Measurements from ENCODE around the gene KCNJ12. TPM values are rescaled to one million over a fixed set of nuclear protein-coding genes. Genes with fewer than 3 reads are reported as not detected.

Gene KCNJ12
- total RNA-seq, 1 donor from 2014 or later: 0.10 TPM

- Mint-ChIP-seq H3K36me3 (ENCODE audit: insufficient read depth) (no peaks in the 10 kb centered on the region), H3K27ac (no peak overlapping the region), H3K27me3 (peaks cover 24% of the 10 kb centered on the region), H3K4me1 (ENCODE audit: low read depth) (no peaks in the 10 kb centered on the region), H3K4me3 (ENCODE audit: low read depth) (no peak overlapping the region), H3K9me3 (ENCODE audit: low read depth) (no peaks in the 10 kb centered on the region)
- TF ChIP-seq, protein P1, sequence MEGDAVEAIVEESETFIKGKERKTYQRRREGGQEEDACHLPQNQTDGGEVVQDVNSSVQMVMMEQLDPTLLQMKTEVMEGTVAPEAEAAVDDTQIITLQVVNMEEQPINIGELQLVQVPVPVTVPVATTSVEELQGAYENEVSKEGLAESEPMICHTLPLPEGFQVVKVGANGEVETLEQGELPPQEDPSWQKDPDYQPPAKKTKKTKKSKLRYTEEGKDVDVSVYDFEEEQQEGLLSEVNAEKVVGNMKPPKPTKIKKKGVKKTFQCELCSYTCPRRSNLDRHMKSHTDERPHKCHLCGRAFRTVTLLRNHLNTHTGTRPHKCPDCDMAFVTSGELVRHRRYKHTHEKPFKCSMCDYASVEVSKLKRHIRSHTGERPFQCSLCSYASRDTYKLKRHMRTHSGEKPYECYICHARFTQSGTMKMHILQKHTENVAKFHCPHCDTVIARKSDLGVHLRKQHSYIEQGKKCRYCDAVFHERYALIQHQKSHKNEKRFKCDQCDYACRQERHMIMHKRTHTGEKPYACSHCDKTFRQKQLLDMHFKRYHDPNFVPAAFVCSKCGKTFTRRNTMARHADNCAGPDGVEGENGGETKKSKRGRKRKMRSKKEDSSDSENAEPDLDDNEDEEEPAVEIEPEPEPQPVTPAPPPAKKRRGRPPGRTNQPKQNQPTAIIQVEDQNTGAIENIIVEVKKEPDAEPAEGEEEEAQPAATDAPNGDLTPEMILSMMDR (IDR thresholded peaks at IDR 0.05; ENCODE audit: unreplicated experiment): no peak
- no peak for DNase-seq (ENCODE audit: low spot score, unreplicated experiment)
Measured at GRCh38 chr17:21392266-21392665, 16.1 kb downstream of the KCNJ12 start.

- Mint-ChIP-seq H3K36me3 (ENCODE audit: insufficient read depth) (no peaks in the 10 kb centered on the region), H3K27ac (peak overlapping the region; percentile 39), H3K4me3 (ENCODE audit: low read depth) (no peak overlapping the region), H3K4me1 (ENCODE audit: low read depth) (no peaks in the 10 kb centered on the region), H3K27me3 (peaks cover 23% of the 10 kb centered on the region), H3K9me3 (ENCODE audit: low read depth) (no peaks in the 10 kb centered on the region)
- TF ChIP-seq, protein P1 (IDR thresholded peaks at IDR 0.05; ENCODE audit: unreplicated experiment): no peak
- DNase-seq (ENCODE audit: low spot score, unreplicated experiment): no peak
Measured at GRCh38 chr17:21394265-21394664, 18.1 kb downstream of the KCNJ12 start.

DNA sequence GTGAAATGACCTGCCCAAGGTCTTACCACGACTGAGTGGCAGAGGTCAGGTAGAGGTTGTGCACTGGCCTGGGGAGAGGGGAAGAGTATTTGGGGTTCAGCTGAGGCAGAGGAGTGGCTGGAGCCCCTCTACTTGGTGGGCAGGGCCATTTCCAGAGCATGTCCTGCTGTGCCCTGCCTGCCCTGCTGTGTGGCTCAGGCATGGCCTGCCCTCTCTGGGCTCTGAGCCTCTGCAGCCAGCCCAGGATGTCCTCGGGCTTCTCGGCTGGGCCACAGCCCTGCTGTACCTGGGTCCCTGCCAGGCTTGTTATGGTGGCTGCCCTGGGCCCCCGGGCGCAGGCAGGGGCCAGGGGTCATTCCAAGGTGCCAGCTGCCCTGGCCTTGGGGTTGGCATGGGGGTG is 19.6 kb downstream of the KCNJ12 start:
- Mint-ChIP-seq H3K9me3 (ENCODE audit: low read depth) (no peaks in the 10 kb centered on the region), H3K4me3 (ENCODE audit: low read depth) (no peak overlapping the region), H3K4me1 (ENCODE audit: low read depth) (peaks cover 1% of the 10 kb centered on the region), H3K27ac (no peak overlapping the region), H3K27me3 (peaks cover 19% of the 10 kb centered on the region), H3K36me3 (ENCODE audit: insufficient read depth) (no peaks in the 10 kb centered on the region)
- DNase-seq (ENCODE audit: low spot score, unreplicated experiment): no peak
- TF ChIP-seq, protein P1 (IDR thresholded peaks at IDR 0.05; ENCODE audit: unreplicated experiment): no peak

DNA sequence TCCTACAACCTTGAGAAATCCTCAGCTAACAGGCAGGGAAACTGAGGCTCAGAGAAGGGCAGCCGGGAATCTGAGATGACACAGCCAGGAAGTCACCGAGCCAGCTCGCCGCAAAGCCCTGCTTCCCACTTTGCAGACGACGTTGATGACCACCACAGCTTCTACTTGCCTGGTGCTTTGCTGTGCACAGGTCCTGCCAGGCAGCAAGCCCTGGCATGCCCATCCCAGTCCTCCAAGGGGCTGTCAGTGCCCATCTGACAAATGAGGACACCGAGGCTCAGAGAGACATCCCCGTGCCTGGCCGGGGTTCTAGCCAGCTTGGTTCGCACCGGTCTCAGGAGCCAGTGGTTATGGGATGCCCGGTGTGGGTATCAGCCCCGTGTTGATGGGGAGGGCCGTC is 20.1 kb downstream of the KCNJ12 start:
- no peaks in the 10 kb centered on the region for H3K36me3 Mint-ChIP-seq (ENCODE audit: insufficient read depth)
- peaks cover 1% of the 10 kb centered on the region for H3K4me1 Mint-ChIP-seq (ENCODE audit: low read depth)
- H3K27me3 Mint-ChIP-seq: peaks cover 15% of the 10 kb centered on the region
- no peak overlapping the region for H3K4me3 Mint-ChIP-seq (ENCODE audit: low read depth)
- H3K27ac Mint-ChIP-seq: no peak overlapping the region
- TF ChIP-seq, protein P1 (IDR thresholded peaks at IDR 0.05; ENCODE audit: unreplicated experiment): no peak
- no peaks in the 10 kb centered on the region for H3K9me3 Mint-ChIP-seq (ENCODE audit: low read depth)
- no peak for DNase-seq (ENCODE audit: low spot score, unreplicated experiment)

DNA sequence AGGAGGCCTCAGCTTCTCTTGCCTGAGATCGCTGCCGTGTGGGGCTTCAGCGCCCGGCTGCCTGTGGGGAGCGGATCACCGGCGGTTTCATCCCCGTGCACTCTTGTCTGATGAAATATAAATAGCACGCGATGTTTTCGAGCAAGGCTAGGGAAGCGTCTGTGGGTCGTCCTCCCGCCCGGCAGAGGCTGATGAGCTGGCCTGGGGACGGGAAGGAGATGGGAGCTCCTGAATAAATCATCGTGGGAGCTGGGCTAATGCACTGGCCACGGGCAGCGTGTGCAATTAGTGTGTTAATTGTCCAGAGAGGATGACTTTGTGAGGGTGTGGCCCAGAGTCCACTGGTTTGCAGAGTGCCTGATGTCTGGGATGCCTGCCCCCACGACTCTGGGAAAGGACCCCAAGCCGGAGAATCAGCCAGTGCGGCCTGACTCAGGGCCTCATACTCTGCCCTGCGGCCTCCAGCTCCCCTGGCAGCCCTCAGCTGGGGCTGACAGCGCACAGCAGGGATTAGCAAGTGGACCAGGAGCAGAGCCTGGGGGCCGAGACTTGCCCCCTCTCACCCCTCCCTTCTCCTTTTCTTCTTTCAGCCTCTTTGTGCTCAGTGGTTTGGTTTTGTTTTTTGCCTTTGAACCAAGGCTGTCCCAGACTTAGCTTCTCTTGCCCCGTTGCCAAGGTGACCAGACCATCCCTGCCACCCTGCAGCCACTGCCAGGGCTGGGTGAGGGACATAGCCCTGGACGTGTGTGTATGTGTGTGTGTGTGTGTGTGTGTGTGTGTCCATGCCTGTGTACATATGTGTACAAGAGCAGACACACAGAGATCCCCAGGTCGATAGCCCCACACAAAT is 21.4 kb downstream of the KCNJ12 start:
- no peaks in the 10 kb centered on the region for H3K9me3 Mint-ChIP-seq (ENCODE audit: low read depth)
- H3K36me3 Mint-ChIP-seq (ENCODE audit: insufficient read depth): no peaks in the 10 kb centered on the region
- H3K4me3 Mint-ChIP-seq (ENCODE audit: low read depth): no peak overlapping the region
- H3K4me1 Mint-ChIP-seq (ENCODE audit: low read depth): peaks cover 1% of the 10 kb centered on the region
- no peak overlapping the region for H3K27ac Mint-ChIP-seq
- DNase-seq (ENCODE audit: low spot score, unreplicated experiment): no peak
- TF ChIP-seq, protein P1 (IDR thresholded peaks at IDR 0.05; ENCODE audit: unreplicated experiment): no peak
- peaks cover 7% of the 10 kb centered on the region for H3K27me3 Mint-ChIP-seq
